C4-2B (cell line): Measurements from ENCODE around the gene ABCA9.

Experiments used
- H3K27ac ChIP-seq: fragments of 450-650 bp; 2 replicates; pipeline ENCODE4 v1.5.1; 2017
- CTCF ChIP-seq: fragments of 450-650 bp; conservative IDR thresholded peaks from 2 replicates; pipeline ENCODE4 v1.5.1; 2017; ENCODE audit warnings: mild to moderate bottlenecking
- ZFX ChIP-seq: fragments of 450-650 bp; IDR thresholded peaks from 2 replicates; pipeline ENCODE4 v1.6.1; 2017

ABCA9 gene

GRCh38 chr17:68943123-68943811 is 117.5 kb downstream of the ABCA9 start:
- no peak overlapping the region for H3K27ac ChIP-seq
- no peak for TF ChIP-seq ZFX
- TF ChIP-seq CTCF, result no peak

GRCh38 chr17:68942389-68942788 is 118.3 kb downstream of the ABCA9 start:
- no peak overlapping the region for H3K27ac ChIP-seq
- TF ChIP-seq CTCF (no peak), ZFX (no peak)

GRCh38 chr17:68941761-68942160 is 119.0 kb downstream of the ABCA9 start:
- no peak for TF ChIP-seq ZFX
- no peak for TF ChIP-seq CTCF

GRCh38 chr17:68939195-68939594 is 121.5 kb downstream of the ABCA9 start:
- no peak for TF ChIP-seq CTCF
- TF ChIP-seq ZFX, result no peak
- H3K27ac ChIP-seq, result no peak overlapping the region

More at GRCh38 chr17:68941761-68942160, 119.0 kb downstream of the ABCA9 start:
- H3K27ac ChIP-seq, result no peak overlapping the region

GRCh38 chr17:68937890-68938514 is 122.7 kb downstream of the ABCA9 start:
- TF ChIP-seq CTCF (no peak), ZFX (no peak)
- no peak overlapping the region for H3K27ac ChIP-seq

- no peak overlapping the region for H3K27ac ChIP-seq
- TF ChIP-seq CTCF (no peak), ZFX (no peak)
Observed at GRCh38 chr17:68927516-68927915, 133.2 kb downstream of the ABCA9 start.

GRCh38 chr17:68924793-68925720 is 135.7 kb downstream of the ABCA9 start:
- TF ChIP-seq CTCF (no peak), ZFX (no peak)
- H3K27ac ChIP-seq, result no peak overlapping the region
